ENCODE data around the gene SLC43A2. TPM values are rescaled to one million over a fixed set of nuclear protein-coding genes. Genes with fewer than 3 reads are reported as not detected.

Gene SLC43A2
- total RNA-seq, 2 donors from 2014 or later, result 3.6 to 9.8 TPM

- Histone ChIP-seq H3K4me1 (peaks cover 0 to 3% of the 10 kb centered on the region in 2 donors), H3K27ac (no peak overlapping the region)
Observed at GRCh38 chr17:1634841-1635650, 6.4 kb upstream of the SLC43A2 start.

DNA sequence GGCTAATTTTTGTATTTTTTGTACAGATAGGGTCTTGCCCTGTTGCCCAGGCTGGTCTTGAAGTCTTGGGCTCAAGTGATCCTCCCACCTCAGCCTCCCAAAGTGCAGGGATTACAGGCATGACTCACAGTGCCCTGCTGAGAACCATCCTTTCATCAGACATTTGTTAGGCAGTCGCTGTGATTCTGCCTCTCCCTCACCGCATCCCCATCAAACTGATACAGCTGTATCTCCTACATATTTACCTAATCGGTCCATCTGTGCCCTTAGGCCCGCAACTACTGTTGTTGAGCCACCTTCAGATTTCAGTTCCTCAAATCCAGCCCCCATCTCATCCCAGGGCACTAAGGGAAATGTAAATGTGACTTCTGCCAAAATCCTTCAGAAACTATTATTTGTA is 2.0 kb upstream of the SLC43A2 start:
- Histone ChIP-seq H3K9me3 (no peaks in the 10 kb centered on the region), H3K36me3 (peaks cover 7% of the 10 kb centered on the region), H3K4me3 (no peak overlapping the region), H3K27ac (no peak overlapping the region), H3K27me3 (no peaks in the 10 kb centered on the region), H3K4me1 (peaks cover 0 to 21% of the 10 kb centered on the region in 2 donors)
- no peak for DNase-seq (ENCODE audit: low spot score)
- TF ChIP-seq CTCF (IDR thresholded peaks at IDR 0.05), result no peak

More at GRCh38 chr17:1634841-1635650, 6.4 kb upstream of the SLC43A2 start:
- TF ChIP-seq CTCF (IDR thresholded peaks at IDR 0.05), result no peak
- DNase-seq (ENCODE audit: low spot score), result no peak
- Histone ChIP-seq H3K36me3 (peaks cover 11% of the 10 kb centered on the region), H3K27me3 (no peaks in the 10 kb centered on the region), H3K9me3 (no peaks in the 10 kb centered on the region), H3K4me3 (no peak overlapping the region)

DNA sequence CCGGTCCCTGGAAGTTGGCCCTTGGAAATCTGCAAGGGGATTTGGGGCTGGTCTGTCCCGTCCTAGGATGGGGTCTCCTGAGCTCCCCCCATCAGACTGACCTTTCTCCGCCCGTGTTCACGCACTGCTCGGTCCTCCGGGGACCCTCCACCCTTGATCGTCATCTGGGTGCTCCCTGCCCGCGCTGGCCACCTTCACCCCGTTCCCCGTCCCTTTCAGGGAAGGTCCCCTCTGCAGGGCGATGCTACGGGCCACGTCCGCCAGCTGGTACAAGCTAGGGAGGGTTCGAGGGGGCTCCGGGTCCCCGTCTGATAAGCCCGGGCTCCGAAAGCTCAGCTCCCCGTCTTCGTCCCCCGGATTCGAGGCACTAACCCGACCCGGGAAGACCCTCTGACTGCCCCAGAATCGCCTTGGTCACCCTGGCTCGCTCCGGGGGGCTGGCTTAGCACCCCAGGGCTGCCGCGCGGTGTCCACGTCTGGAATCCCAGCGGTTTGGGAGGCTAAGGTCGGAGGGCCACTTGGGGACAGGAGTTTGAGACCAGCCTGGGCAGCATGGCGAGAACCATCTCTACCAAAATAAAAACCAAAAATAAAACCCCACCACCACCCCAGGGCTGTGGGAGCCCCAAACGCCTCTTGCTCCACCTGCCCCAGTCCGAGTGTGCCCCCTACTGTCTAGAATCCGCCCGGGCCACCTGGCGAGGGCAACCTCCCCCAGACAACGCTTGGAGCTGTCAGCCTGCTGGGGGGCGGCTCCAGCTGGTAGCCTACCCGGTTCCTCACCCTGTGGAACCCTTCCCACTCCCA is 1.1 kb upstream of the SLC43A2 start:
- H3K9me3 ChIP-seq, result no peaks in the 10 kb centered on the region
- DNase-seq (ENCODE audit: low spot score), result peak; percentile 65
- peaks cover 0 to 21% of the 10 kb centered on the region in 2 donors for H3K4me1 ChIP-seq
- no peaks in the 10 kb centered on the region for H3K27me3 ChIP-seq
- H3K4me3 ChIP-seq, result peak overlapping the region; percentile 55 to 83
- H3K27ac ChIP-seq, result peak overlapping the region; percentile 81 to 94
- TF ChIP-seq CTCF (IDR thresholded peaks at IDR 0.05), result peak; percentile 45 to 75
- peaks cover 1% of the 10 kb centered on the region for H3K36me3 ChIP-seq

GRCh38 chr17:1628856-1629503 is 346 bp upstream of the SLC43A2 start:
- no peaks in the 10 kb centered on the region for H3K9me3 ChIP-seq
- peak; percentile 64 to 75 for TF ChIP-seq CTCF (IDR thresholded peaks at IDR 0.05)
- no peaks in the 10 kb centered on the region for H3K27me3 ChIP-seq
- H3K36me3 ChIP-seq, result no peaks in the 10 kb centered on the region
- peaks cover 0 to 21% of the 10 kb centered on the region in 2 donors for H3K4me1 ChIP-seq
- H3K4me3 ChIP-seq, result peak overlapping the region; percentile 55 to 83
- peak; percentile 97 for DNase-seq (ENCODE audit: low spot score)
- H3K27ac ChIP-seq, result peak overlapping the region; percentile 81 to 94

GRCh38 chr17:1627182-1627981 is 1.3 kb downstream of the SLC43A2 start:
- no peaks in the 10 kb centered on the region for H3K9me3 ChIP-seq
- H3K4me3 ChIP-seq, result peak overlapping the region; percentile 55 to 83
- H3K4me1 ChIP-seq, result peaks cover 0 to 21% of the 10 kb centered on the region in 2 donors
- H3K27ac ChIP-seq, result peak overlapping the region; percentile 81 to 94
- no peak for TF ChIP-seq CTCF (IDR thresholded peaks at IDR 0.05)
- no peaks in the 10 kb centered on the region for H3K36me3 ChIP-seq
- no peak for DNase-seq (ENCODE audit: low spot score)
- H3K27me3 ChIP-seq, result no peaks in the 10 kb centered on the region

Data from right atrium auricular region (tissue), 2 donors.